GM19239 (cell line): Measurements from ENCODE around the gene CYBB.

Experiments used
- DNase-seq: peaks from one replicate; pipeline ENCODE4 v3.0.0; 2011; ENCODE audit warnings: low spot score; ENCODE audit not compliant: insufficient read length
- FAIRE-seq: peaks from 2 replicates; lab custom pipeline; 2011; peaks lifted over from hg19 to GRCh38; lab: Jason Lieb, UNC

The CYBB gene

GRCh38 chrX:37783305-37783704, 3.4 kb downstream of the CYBB start:
- DNase-seq: no peak
- peak; percentile 99 for FAIRE-seq

- no peak for DNase-seq
- peak; percentile 42 for FAIRE-seq
These were observed 5.7 kb downstream of the CYBB start for GRCh38 chrX:37785569-37785968.

GRCh38 chrX:37786624-37787422, 7.0 kb downstream of the CYBB start:
- DNase-seq (no peak), FAIRE-seq (peak; percentile 100)

DNA sequence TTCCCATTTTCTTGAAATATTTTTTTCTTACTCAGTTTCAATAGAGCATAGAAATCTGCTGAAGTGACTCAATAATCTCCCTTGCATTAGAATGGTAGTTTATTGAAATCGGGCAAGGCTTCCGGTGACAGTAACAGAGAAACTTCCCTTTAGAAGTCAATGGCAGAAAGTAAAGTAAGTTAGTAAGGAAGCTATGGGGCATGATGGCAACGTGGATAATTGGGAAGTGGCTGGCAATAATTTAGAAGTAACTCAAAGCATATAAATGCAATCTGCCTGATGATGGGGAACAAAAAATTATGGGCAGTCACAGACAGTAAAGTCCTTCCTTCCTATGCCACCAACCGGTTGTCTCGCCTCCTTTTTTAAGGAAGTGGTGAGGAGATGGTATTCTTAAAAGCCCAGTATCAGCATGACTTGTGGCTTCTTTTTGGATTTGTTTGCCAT, 7.6 kb downstream of the CYBB start:
- no peak for FAIRE-seq

GRCh38 chrX:37796310-37796709, 16.5 kb downstream of the CYBB start:
- peak; percentile 84 for FAIRE-seq
- no peak for DNase-seq

More for the DNA sequence above, 7.6 kb downstream of the CYBB start:
- no peak for DNase-seq

DNA sequence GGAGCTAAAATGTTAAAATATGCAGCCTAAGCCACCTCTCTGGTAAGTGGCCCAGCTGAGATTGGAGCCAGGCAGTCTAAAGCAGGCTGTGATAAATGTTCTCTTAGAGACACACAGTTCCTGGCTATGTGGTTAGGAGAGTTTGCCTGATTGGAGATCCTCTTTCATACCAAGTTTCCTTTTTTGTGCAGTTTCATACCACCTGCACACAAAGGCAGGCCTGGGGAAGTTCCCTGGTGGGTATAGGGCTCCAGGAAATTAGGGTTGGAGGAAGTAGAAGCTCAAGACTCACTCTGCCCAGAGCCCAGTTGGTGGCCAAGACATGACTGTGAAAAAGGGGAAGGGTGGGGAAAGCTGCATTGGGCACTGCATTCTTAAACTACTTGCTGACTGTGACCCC, 16.9 kb downstream of the CYBB start:
- DNase-seq (no peak), FAIRE-seq (peak; percentile 98)

DNA sequence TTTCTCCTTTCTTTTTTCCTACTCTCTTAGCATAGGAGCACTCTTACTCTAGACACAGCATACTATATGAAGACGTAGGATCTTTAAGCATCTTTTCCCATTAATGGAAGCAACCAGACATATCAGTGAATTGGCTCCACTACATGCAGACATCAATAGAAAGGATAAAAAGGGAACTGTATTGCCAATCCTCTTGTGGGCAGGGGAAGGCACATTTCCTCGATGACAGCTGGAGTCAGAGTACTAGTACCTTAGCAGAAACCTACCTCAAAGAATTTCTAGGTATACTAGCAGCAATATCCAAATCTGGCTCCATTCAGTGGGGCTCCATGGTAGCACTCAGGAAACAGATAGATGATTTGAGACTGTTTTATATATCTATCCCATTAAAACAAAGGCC, 20.1 kb downstream of the CYBB start:
- no peak for FAIRE-seq
- DNase-seq: no peak

- DNase-seq (no peak), FAIRE-seq (peak; percentile 21)
These were observed 20.9 kb downstream of the CYBB start for GRCh38 chrX:37800717-37801116.

DNA sequence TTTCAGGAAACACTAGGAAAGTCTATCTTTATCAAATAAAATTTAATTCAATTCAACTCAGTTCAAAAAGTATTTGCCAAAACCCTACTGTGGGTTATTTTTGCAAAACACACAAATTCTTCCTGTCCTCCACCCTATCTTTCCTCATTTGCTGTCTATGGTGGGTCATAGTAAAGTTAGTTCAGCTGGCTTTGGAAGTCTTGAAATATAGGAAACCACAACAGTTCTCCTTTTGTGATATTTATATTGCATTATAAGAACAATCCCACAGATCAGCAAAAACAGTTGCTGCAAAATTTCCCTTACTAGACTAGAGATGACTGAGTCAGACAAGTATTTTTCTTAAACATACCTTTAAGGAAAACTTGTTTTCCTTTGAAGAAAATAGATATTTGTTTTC, 22.2 kb downstream of the CYBB start:
- DNase-seq (no peak), FAIRE-seq (peak; percentile 91)

- FAIRE-seq (no peak), DNase-seq (no peak)
These were observed 23.2 kb downstream of the CYBB start for GRCh38 chrX:37803057-37803456.

- FAIRE-seq (no peak), DNase-seq (no peak)
These were observed 30.1 kb downstream of the CYBB start for GRCh38 chrX:37809970-37810369.

DNA sequence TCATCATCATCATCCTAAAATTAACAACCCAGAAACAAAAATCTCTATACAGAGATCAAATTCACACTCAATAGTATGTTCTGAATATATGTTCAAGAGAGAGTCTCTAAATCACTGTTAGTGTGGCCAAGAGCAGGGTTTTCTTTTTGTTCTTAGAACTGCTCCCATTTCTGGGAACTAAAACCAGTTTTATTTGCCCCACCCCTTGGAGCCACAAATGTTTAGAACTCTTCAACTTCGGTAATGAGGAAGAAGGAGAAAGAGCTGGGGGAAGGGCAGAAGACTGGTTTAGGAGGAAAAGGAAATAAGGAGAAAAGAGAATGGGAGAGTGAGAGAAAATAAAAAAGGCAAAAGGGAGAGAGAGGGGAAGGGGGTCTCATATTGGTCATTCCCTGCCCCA, 32.3 kb downstream of the CYBB start:
- no peak for FAIRE-seq
- no peak for DNase-seq

GRCh38 chrX:37813570-37813969, 33.7 kb downstream of the CYBB start:
- FAIRE-seq: peak; percentile 81

GRCh38 chrX:37815366-37815765, 35.5 kb downstream of the CYBB start:
- FAIRE-seq (no peak), DNase-seq (no peak)

More at GRCh38 chrX:37813570-37813969, 33.7 kb downstream of the CYBB start:
- DNase-seq: no peak

DNA sequence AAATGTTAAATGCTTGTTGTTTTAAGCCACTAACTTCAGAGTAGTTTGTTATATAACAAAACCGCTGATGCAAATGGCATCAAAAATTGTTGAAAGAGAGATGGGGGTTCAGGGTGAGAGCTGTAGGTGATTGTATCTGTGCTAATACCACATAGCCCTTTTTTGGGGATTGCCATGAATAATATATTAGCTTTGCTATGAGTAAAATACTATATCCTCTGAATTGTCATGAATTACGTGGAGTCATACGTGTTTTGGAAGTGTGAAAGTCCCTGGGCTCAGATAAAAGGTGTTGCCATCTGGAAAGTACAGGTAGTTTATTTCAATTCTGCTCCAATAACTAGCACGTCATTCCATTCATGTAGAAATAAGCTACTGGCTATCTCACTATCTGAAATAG, 36.9 kb downstream of the CYBB start:
- DNase-seq: no peak
- no peak for FAIRE-seq

DNA sequence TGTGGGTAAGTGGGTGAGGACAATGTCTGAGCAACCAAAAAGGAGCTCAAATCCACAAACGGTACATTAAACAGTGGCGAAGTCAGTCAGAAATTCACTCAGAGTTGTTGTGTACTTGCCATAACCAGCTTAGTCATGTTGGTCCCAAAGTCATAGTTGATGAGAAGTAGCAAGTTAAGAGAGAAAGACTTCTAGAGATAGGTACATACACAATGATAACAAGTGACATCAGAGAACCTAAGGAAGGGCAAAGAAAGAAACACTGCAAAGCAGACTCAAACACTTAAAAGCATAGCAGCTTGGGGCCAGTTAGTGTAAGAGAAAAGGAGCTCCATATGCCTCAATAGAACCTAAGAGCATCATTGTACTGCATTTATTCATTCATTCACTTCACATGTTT, 37.3 kb downstream of the CYBB start:
- FAIRE-seq: no peak
- no peak for DNase-seq

DNA sequence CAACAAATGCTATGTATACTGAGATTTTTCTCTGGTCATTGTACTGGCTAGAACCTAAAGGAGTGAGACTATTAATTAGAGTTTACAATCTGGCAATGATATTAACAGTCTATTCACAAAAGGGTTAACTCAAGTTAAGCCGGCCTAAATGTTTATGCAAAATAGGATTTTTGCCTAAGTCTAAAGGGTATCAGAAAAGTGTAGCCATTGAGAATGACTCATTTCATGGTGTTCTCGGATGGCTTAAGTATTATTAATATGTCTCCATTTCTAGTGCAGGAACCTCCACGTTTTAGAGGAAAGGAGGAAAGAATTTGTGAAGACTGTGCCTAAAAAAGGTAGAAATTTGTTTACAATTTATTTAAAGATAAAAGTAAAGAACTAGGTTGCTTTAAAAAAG, 37.7 kb downstream of the CYBB start:
- FAIRE-seq: no peak
- DNase-seq: no peak

DNA sequence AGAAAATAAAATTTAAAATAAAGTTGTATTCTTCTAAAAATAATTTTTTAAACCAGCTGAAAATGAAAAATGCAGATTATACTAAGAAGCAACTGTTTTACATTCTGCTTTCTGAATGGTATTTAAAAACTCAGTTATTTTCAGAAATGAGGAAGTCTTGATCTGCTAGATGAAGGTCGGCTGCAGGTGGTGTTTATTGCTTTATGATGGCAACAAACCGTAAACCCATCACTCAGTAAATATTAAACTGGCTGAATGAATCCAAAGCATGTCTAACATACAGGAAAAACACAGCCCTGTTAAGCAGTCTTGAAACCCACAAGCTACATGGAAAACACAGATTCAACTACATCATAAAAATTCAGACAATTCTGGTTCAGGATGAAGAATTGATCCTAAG, 38.2 kb downstream of the CYBB start:
- peak; percentile 96 for FAIRE-seq
- no peak for DNase-seq

DNA sequence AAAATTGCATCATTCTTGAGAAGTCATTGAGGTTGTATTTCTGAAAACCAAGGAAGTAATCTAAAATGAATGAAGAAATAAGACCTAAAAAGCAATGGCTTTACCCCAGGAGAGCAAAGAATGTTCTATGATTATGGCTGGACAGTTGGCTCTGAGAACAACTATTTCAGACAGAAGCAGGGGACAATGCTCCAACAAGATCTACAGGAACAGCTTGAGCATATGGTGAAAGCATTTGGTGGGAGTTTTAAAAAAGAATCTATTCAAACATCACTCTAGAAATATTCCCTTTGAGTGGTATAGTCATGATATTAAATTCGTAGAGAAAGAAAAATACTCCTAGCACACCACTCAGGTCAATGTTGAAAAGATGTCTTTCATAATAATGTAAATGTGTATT, 40.8 kb downstream of the CYBB start:
- peak; percentile 84 for FAIRE-seq
- DNase-seq: no peak

DNA sequence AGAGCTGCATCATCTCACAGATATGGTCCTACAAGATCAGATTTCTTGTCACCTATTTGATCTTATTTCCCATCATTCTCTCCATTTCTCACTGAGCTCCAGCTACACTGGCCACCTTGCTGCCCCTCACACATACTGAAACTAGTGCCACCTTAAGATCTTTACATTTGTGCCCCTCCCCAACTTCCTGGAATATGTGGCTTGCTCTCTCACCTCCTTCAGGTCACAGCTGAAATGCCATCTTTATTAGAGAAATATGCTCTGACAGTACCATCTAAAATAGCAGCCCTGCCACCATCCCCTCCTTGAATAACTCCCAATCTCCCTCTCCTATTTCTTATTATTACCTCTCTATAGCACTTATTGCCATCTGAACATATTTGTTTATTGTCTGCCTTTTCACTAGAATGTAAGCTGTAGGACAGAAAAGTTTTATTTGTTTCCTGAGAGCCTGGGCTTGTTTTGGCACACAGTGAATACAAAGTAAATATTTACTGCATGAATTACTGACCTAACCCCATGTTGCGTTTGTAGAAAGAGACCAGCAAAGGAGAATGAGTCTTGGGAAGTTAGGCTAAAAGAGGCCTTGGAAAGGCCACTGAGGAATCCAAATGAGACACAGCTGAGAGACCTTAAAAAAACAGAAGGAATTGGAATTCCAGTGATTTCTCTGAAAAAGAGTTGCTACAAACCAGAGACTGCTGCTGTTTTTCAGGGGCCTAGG, 44.8 kb downstream of the CYBB start:
- peak; percentile 28 for FAIRE-seq
- DNase-seq: no peak

DNA sequence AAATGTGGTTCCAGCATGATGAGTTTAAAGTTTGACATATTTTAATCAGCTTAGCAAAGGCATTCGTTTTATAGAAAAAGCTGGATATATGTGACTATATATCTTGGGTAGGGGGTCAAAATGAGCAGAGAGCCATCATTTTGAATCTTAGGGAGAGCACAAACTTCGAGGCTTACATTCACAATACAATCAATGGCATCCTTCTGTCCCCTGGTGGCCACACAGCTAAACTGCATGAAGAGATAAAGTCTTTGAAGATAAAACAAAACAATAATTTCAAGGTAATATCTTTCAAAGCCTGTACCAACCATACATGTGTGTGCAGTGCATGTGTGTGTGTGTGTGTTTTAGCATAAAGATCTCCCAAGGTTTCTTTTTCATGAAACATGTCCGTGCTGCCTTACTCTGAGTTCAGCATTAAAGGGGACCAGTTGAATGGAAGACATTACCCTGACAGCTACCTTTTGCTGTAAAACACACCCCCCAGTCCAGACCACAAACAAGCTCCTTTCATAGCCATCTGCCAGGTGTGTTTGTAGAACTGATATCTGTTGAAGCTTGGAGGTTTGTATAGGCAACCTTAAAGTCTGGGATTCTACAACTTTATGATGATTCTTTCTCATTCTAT, 45.5 kb downstream of the CYBB start:
- FAIRE-seq (peak; percentile 84), DNase-seq (no peak)
